Left kidney (tissue), 2 donors: ENCODE measurements around the gene OR2AT4. TPM values are rescaled to one million over a fixed set of nuclear protein-coding genes. Genes with fewer than 3 reads are reported as not detected.
"Not testable (repeated sequence)": the region's sequence is repeated elsewhere in the genome, so short reads cannot be mapped to it uniquely, and the experiment has no call there.

Source experiments
- DNase-seq: peaks from one replicate; pipeline ENCODE4 v3.0.0-alpha.2; 2013
- polyA plus RNA-seq: library from polyadenylated mRNA; unstranded; fragments of 120-200 nt; gene quantifications from one replicate; pipeline ENCODE4 v1.2.1, GENCODE V29; 2013; ENCODE audit not compliant: insufficient read length

OR2AT4 gene
- polyA plus RNA-seq, 1 donor: 0.07 TPM

- no peak for DNase-seq
Measured at GRCh38 chr11:75103380-75104026, 6.8 kb upstream of the OR2AT4 start.

GRCh38 chr11:75101424-75102128 lies 4.9 kb upstream of the OR2AT4 start:
- no peak for DNase-seq

- DNase-seq: no peak
Measured at GRCh38 chr11:75100314-75100713, 3.6 kb upstream of the OR2AT4 start.

GRCh38 chr11:75099635-75100034 lies 3.0 kb upstream of the OR2AT4 start:
- no peak for DNase-seq

- DNase-seq: not testable (repeated sequence)
Measured at GRCh38 chr11:75098835-75099439, 2.3 kb upstream of the OR2AT4 start.

GRCh38 chr11:75098181-75098580 lies 1.5 kb upstream of the OR2AT4 start:
- DNase-seq: not testable (repeated sequence)

- DNase-seq: no peak
Measured at GRCh38 chr11:75097173-75097557, 489 bp upstream of the OR2AT4 start.

- DNase-seq: not testable (repeated sequence)
Measured at GRCh38 chr11:75094382-75094781, 2.3 kb downstream of the OR2AT4 start.

- DNase-seq: no peak
Measured at GRCh38 chr11:75090671-75091177, 6.0 kb downstream of the OR2AT4 start.

- no peak for DNase-seq
Measured at GRCh38 chr11:75087319-75088305, 9.1 kb downstream of the OR2AT4 start.

GRCh38 chr11:75084883-75085282 lies 11.8 kb downstream of the OR2AT4 start:
- no peak for DNase-seq

- DNase-seq: no peak
Measured at GRCh38 chr11:75083217-75083605, 13.5 kb downstream of the OR2AT4 start.

- no peak for DNase-seq
Measured at GRCh38 chr11:75082601-75083216, 14.0 kb downstream of the OR2AT4 start.

GRCh38 chr11:75079546-75079945 lies 17.1 kb downstream of the OR2AT4 start:
- no peak for DNase-seq

- DNase-seq: no peak
Measured at GRCh38 chr11:75078233-75078632, 18.4 kb downstream of the OR2AT4 start.

GRCh38 chr11:75077316-75077715 lies 19.4 kb downstream of the OR2AT4 start:
- DNase-seq: no peak

- DNase-seq: no peak
Measured at GRCh38 chr11:75076671-75077070, 20.0 kb downstream of the OR2AT4 start.

- DNase-seq: no peak
Measured at GRCh38 chr11:75073459-75074190, 23.1 kb downstream of the OR2AT4 start.

- no peak for DNase-seq
Measured at GRCh38 chr11:75072582-75072981, 24.1 kb downstream of the OR2AT4 start.

GRCh38 chr11:75069473-75069872 lies 27.2 kb downstream of the OR2AT4 start:
- no peak for DNase-seq

- DNase-seq: no peak
Measured at GRCh38 chr11:75068993-75069392, 27.7 kb downstream of the OR2AT4 start.
